Hepatocyte (in vitro differentiated cells): ENCODE results near the gene FAM170B.

Experiments
- EZH2phosphoT487 ChIP-seq: fragments of 200-600 bp; sonication (generic); IDR thresholded peaks from one replicate; pipeline ENCODE4 v1.6.1; 2018; ENCODE audit warnings: antibody characterized with exemption, mild to moderate bottlenecking, low read depth, moderate library complexity; ENCODE audit not compliant: unreplicated experiment, severe bottlenecking
- TF ChIP-seq, protein P1 (sequence below): fragments of 200-600 bp; sonication (generic); IDR thresholded peaks from 2 replicates; pipeline ENCODE4 v1.5.1; 2016; ENCODE audit warnings: antibody characterized with exemption, mild to moderate bottlenecking; ENCODE audit not compliant: poor library complexity

DNA sequence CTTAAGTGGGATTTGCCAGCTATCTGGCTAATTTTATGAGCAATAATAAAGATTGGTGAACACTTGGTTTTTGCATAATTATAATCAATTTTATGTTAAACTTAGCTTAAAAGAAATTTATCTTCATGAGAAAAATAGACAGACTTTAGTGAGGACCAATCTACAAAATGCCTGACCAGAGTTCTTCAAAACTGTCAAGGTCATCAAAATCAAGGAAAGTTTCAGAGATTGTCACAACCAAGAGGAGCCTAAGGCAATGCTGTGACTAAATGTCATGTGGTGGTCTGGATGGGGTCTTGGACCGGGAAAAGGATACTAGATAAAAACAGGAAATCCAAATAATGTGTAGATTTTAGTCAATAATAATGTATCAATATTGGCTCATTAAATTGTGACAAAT, 17.7 kb upstream of the FAM170B start:
- TF ChIP-seq EZH2phosphoT487, result no peak
- TF ChIP-seq, protein P1, sequence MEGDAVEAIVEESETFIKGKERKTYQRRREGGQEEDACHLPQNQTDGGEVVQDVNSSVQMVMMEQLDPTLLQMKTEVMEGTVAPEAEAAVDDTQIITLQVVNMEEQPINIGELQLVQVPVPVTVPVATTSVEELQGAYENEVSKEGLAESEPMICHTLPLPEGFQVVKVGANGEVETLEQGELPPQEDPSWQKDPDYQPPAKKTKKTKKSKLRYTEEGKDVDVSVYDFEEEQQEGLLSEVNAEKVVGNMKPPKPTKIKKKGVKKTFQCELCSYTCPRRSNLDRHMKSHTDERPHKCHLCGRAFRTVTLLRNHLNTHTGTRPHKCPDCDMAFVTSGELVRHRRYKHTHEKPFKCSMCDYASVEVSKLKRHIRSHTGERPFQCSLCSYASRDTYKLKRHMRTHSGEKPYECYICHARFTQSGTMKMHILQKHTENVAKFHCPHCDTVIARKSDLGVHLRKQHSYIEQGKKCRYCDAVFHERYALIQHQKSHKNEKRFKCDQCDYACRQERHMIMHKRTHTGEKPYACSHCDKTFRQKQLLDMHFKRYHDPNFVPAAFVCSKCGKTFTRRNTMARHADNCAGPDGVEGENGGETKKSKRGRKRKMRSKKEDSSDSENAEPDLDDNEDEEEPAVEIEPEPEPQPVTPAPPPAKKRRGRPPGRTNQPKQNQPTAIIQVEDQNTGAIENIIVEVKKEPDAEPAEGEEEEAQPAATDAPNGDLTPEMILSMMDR, result no peak
